ENCODE results near the gene GAREM1. TPM values are rescaled to one million over a fixed set of nuclear protein-coding genes. Genes with fewer than 3 reads are reported as not detected.

The GAREM1 gene
- total RNA-seq, 1 donor from 2014 or later: 8.6 TPM

- peaks cover 98% of the 10 kb centered on the region for H3K4me1 ChIP-seq
- H3K9me3 ChIP-seq (replicated peaks): no peaks in the 10 kb centered on the region
- DNase-seq: no peak
- intact Hi-C loops (cut with micrococcal nuclease): no loop called here
- no peaks in the 10 kb centered on the region for H3K36me3 ChIP-seq
- no peaks in the 10 kb centered on the region for H3K27me3 ChIP-seq (ENCODE audit: low read depth)
- H3K4me3 ChIP-seq: no peak overlapping the region
- peak; percentile 19 for TF ChIP-seq CTCF (IDR thresholded peaks at IDR 0.05; ENCODE audit: borderline replicate concordance)
- peak overlapping the region; percentile 17 for H3K27ac ChIP-seq (replicated peaks)
These were observed 30.9 kb downstream of the GAREM1 start for GRCh38 chr18:32439802-32440201.

GRCh38 chr18:32439241-32439640 is 31.4 kb downstream of the GAREM1 start:
- H3K36me3 ChIP-seq: no peaks in the 10 kb centered on the region
- peaks cover 98% of the 10 kb centered on the region for H3K4me1 ChIP-seq
- intact Hi-C loops (cut with micrococcal nuclease): no loop called here
- H3K27ac ChIP-seq (replicated peaks): peak overlapping the region; percentile 79
- no peak for TF ChIP-seq CTCF (IDR thresholded peaks at IDR 0.05; ENCODE audit: borderline replicate concordance)
- DNase-seq: no peak
- no peaks in the 10 kb centered on the region for H3K27me3 ChIP-seq (ENCODE audit: low read depth)
- H3K9me3 ChIP-seq (replicated peaks): no peaks in the 10 kb centered on the region
- H3K4me3 ChIP-seq: no peak overlapping the region

- Histone ChIP-seq H3K4me3 (no peak overlapping the region), H3K27ac (replicated peaks) (peak overlapping the region; percentile 79), H3K36me3 (no peaks in the 10 kb centered on the region), H3K4me1 (peaks cover 99% of the 10 kb centered on the region), H3K27me3 (ENCODE audit: low read depth) (no peaks in the 10 kb centered on the region), H3K9me3 (replicated peaks) (no peaks in the 10 kb centered on the region)
- intact Hi-C loops (cut with micrococcal nuclease): no loop called here
- peak; percentile 72 for DNase-seq
- no peak for TF ChIP-seq CTCF (IDR thresholded peaks at IDR 0.05; ENCODE audit: borderline replicate concordance)
These were observed 32.5 kb downstream of the GAREM1 start for GRCh38 chr18:32438173-32438572.

GRCh38 chr18:32437100-32437834 is 33.4 kb downstream of the GAREM1 start:
- H3K36me3 ChIP-seq: no peaks in the 10 kb centered on the region
- H3K27me3 ChIP-seq (ENCODE audit: low read depth): no peaks in the 10 kb centered on the region
- DNase-seq: no peak
- intact Hi-C loops (cut with micrococcal nuclease): no loop called here
- peaks cover 90% of the 10 kb centered on the region for H3K4me1 ChIP-seq
- H3K27ac ChIP-seq (replicated peaks): peak overlapping the region; percentile 79
- TF ChIP-seq CTCF (IDR thresholded peaks at IDR 0.05; ENCODE audit: borderline replicate concordance): no peak
- no peak overlapping the region for H3K4me3 ChIP-seq
- peaks cover 4% of the 10 kb centered on the region for H3K9me3 ChIP-seq (replicated peaks)

GRCh38 chr18:32435631-32436500 is 34.8 kb downstream of the GAREM1 start:
- H3K4me1 ChIP-seq: peaks cover 76% of the 10 kb centered on the region
- TF ChIP-seq CTCF (IDR thresholded peaks at IDR 0.05; ENCODE audit: borderline replicate concordance): no peak
- intact Hi-C loops (cut with micrococcal nuclease): no loop called here
- no peak overlapping the region for H3K4me3 ChIP-seq
- H3K27me3 ChIP-seq (ENCODE audit: low read depth): no peaks in the 10 kb centered on the region
- peaks cover 18% of the 10 kb centered on the region for H3K9me3 ChIP-seq (replicated peaks)
- no peak for DNase-seq
- H3K36me3 ChIP-seq: no peaks in the 10 kb centered on the region
- H3K27ac ChIP-seq (replicated peaks): peak overlapping the region; percentile 79

Measured in left ventricle myocardium inferior (tissue), 1 donor.